Measurements from ENCODE around the gene ELAC1.

Gene ELAC1

GRCh38 chr18:50986360-50987087 is 18.7 kb downstream of the ELAC1 start:
- H3K27ac ChIP-seq (ENCODE audit: low read depth, low read length), result no peak overlapping the region
- H3F3A ChIP-seq (ENCODE audit: insufficient read depth), result no peaks in the 10 kb centered on the region
- H3K4me3 ChIP-seq (ENCODE audit: insufficient read depth, low read length, poor library complexity, severe bottlenecking), result no peak overlapping the region
- H3K9me2 ChIP-seq (replicated peaks; ENCODE audit: insufficient read depth, low read length), result no peaks in the 10 kb centered on the region
- no peaks in the 10 kb centered on the region for H3K79me2 ChIP-seq (ENCODE audit: insufficient read depth, low read length)
- TF ChIP-seq CTCF (IDR thresholded peaks at IDR 0.05; ENCODE audit: insufficient read depth, low read length, poor library complexity, severe bottlenecking) (no peak), EZH2phosphoT487 (conservative IDR thresholded peaks at IDR 0.05; ENCODE audit: low read length) (no peak)
- H3K9ac ChIP-seq (ENCODE audit: low read length), result no peak overlapping the region
- H4K20me1 ChIP-seq (ENCODE audit: low read depth, low read length), result no peaks in the 10 kb centered on the region
- H3K9me3 ChIP-seq (ENCODE audit: insufficient read depth, low read length), result no peaks in the 10 kb centered on the region
- H3K36me3 ChIP-seq (ENCODE audit: low read length), result no peaks in the 10 kb centered on the region
- H3K27me3 ChIP-seq (ENCODE audit: low read length), result no peaks in the 10 kb centered on the region
- no peak overlapping the region for H2AFZ ChIP-seq (ENCODE audit: low read depth, low read length, severe bottlenecking)
- H3K4me2 ChIP-seq (ENCODE audit: low read depth, low read length, poor library complexity, severe bottlenecking), result no peak overlapping the region

- H3F3A ChIP-seq (ENCODE audit: insufficient read depth), result no peaks in the 10 kb centered on the region
- no peaks in the 10 kb centered on the region for H3K27me3 ChIP-seq (ENCODE audit: low read length)
- no peak overlapping the region for H3K27ac ChIP-seq (ENCODE audit: low read depth, low read length)
- TF ChIP-seq EZH2phosphoT487 (conservative IDR thresholded peaks at IDR 0.05; ENCODE audit: low read length) (no peak), CTCF (IDR thresholded peaks at IDR 0.05; ENCODE audit: insufficient read depth, low read length, poor library complexity, severe bottlenecking) (no peak)
- H3K9me2 ChIP-seq (replicated peaks; ENCODE audit: insufficient read depth, low read length), result no peaks in the 10 kb centered on the region
- H2AFZ ChIP-seq (ENCODE audit: low read depth, low read length, severe bottlenecking), result no peak overlapping the region
- no peaks in the 10 kb centered on the region for H3K79me2 ChIP-seq (ENCODE audit: insufficient read depth, low read length)
- H3K9me3 ChIP-seq (ENCODE audit: insufficient read depth, low read length), result no peaks in the 10 kb centered on the region
- no peaks in the 10 kb centered on the region for H3K36me3 ChIP-seq (ENCODE audit: low read length)
- no peak overlapping the region for H3K4me2 ChIP-seq (ENCODE audit: low read depth, low read length, poor library complexity, severe bottlenecking)
- no peaks in the 10 kb centered on the region for H4K20me1 ChIP-seq (ENCODE audit: low read depth, low read length)
- no peak overlapping the region for H3K4me3 ChIP-seq (ENCODE audit: insufficient read depth, low read length, poor library complexity, severe bottlenecking)
- no peak overlapping the region for H3K9ac ChIP-seq (ENCODE audit: low read length)
Observed at GRCh38 chr18:50987261-50987660, 19.4 kb downstream of the ELAC1 start.

GRCh38 chr18:50989711-50990110 is 21.9 kb downstream of the ELAC1 start:
- Histone ChIP-seq H3K27me3 (ENCODE audit: low read length) (no peaks in the 10 kb centered on the region), H3K27ac (ENCODE audit: low read depth, low read length) (no peak overlapping the region), H3K4me2 (ENCODE audit: low read depth, low read length, poor library complexity, severe bottlenecking) (no peak overlapping the region), H3K9me2 (replicated peaks; ENCODE audit: insufficient read depth, low read length) (no peaks in the 10 kb centered on the region), H2AFZ (ENCODE audit: low read depth, low read length, severe bottlenecking) (no peak overlapping the region), H4K20me1 (ENCODE audit: low read depth, low read length) (no peaks in the 10 kb centered on the region), H3K4me3 (ENCODE audit: insufficient read depth, low read length, poor library complexity, severe bottlenecking) (no peak overlapping the region), H3K79me2 (ENCODE audit: insufficient read depth, low read length) (no peaks in the 10 kb centered on the region), H3K36me3 (ENCODE audit: low read length) (no peaks in the 10 kb centered on the region), H3F3A (ENCODE audit: insufficient read depth) (no peaks in the 10 kb centered on the region), H3K9me3 (ENCODE audit: insufficient read depth, low read length) (no peaks in the 10 kb centered on the region), H3K9ac (ENCODE audit: low read length) (no peak overlapping the region)
- TF ChIP-seq EZH2phosphoT487 (conservative IDR thresholded peaks at IDR 0.05; ENCODE audit: low read length) (no peak), CTCF (IDR thresholded peaks at IDR 0.05; ENCODE audit: insufficient read depth, low read length, poor library complexity, severe bottlenecking) (no peak)

All from SU-DHL-6 (cell line).